Measurements from ENCODE around the gene SMG7.

DNA sequence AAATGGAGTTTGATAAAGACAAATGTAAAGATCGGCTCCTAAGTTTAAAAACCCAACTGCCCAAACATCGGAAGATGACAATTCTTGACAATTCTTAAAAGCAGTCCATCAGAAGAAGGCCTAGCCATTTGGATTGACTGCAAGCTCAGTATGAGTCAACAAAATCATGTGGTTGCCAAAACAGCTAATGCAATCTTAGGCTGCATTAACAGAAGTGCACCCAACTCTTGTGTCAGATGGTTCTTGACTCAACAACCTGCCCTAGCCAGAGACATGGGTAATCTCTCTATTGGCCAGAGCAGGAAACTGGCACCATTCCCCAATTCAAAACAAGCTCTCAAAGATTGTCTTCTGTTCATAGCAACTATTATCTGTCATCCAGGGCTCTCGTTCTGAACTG lies 127.8 kb downstream of the SMG7 start:
- TF ChIP-seq POLR2A (IDR thresholded peaks at IDR 0.05; ENCODE audit: low read depth, low read length), result no peak
- TF ChIP-seq, protein P1, sequence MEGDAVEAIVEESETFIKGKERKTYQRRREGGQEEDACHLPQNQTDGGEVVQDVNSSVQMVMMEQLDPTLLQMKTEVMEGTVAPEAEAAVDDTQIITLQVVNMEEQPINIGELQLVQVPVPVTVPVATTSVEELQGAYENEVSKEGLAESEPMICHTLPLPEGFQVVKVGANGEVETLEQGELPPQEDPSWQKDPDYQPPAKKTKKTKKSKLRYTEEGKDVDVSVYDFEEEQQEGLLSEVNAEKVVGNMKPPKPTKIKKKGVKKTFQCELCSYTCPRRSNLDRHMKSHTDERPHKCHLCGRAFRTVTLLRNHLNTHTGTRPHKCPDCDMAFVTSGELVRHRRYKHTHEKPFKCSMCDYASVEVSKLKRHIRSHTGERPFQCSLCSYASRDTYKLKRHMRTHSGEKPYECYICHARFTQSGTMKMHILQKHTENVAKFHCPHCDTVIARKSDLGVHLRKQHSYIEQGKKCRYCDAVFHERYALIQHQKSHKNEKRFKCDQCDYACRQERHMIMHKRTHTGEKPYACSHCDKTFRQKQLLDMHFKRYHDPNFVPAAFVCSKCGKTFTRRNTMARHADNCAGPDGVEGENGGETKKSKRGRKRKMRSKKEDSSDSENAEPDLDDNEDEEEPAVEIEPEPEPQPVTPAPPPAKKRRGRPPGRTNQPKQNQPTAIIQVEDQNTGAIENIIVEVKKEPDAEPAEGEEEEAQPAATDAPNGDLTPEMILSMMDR (IDR thresholded peaks at IDR 0.05 in 2 of 3, conservative IDR thresholded peaks at IDR 0.05 in 1 of 3; ENCODE audit: control insufficient read depth in 2 of 3, extremely low read depth in 1 of 3, insufficient read depth in 1 of 3, low read depth in 3 of 3, low read length in 3 of 3), result no peak
- no peak for TF ChIP-seq SPI1 (IDR thresholded peaks at IDR 0.05; ENCODE audit: borderline replicate concordance, insufficient read depth, low read depth, low read length)
- no peak for TF ChIP-seq NFXL1 (IDR thresholded peaks at IDR 0.05; ENCODE audit: borderline replicate concordance)
- TF ChIP-seq EP300 (IDR thresholded peaks at IDR 0.05; ENCODE audit: borderline replicate concordance in 1 of 2, control insufficient read depth in 1 of 2, low read depth in 2 of 2, low read length in 2 of 2), result no peak
- TF ChIP-seq JUNB (IDR thresholded peaks at IDR 0.05), result no peak
- TF ChIP-seq KDM1A (IDR thresholded peaks at IDR 0.05; ENCODE audit: borderline replicate concordance), result no peak
- TF ChIP-seq, protein P2, sequence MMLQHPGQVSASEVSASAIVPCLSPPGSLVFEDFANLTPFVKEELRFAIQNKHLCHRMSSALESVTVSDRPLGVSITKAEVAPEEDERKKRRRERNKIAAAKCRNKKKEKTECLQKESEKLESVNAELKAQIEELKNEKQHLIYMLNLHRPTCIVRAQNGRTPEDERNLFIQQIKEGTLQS (IDR thresholded peaks at IDR 0.05; ENCODE audit: borderline replicate concordance, extremely low read depth, low read depth, low read length), result no peak
- TF ChIP-seq, protein P3, sequence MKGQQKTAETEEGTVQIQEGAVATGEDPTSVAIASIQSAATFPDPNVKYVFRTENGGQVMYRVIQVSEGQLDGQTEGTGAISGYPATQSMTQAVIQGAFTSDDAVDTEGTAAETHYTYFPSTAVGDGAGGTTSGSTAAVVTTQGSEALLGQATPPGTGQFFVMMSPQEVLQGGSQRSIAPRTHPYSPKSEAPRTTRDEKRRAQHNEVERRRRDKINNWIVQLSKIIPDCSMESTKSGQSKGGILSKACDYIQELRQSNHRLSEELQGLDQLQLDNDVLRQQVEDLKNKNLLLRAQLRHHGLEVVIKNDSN (IDR thresholded peaks at IDR 0.05; ENCODE audit: borderline replicate concordance, extremely low read length, insufficient read depth, low read depth, low read length), result no peak
- no peak for TF ChIP-seq CHD4 (IDR thresholded peaks at IDR 0.05)
- no peak for TF ChIP-seq SMC3 (IDR thresholded peaks at IDR 0.05; ENCODE audit: borderline replicate concordance, low read length)
- TF ChIP-seq ZZZ3 (IDR thresholded peaks at IDR 0.05; ENCODE audit: control insufficient read depth, insufficient read length, low read depth), result no peak

All from GM12878 (cell line).